HG03175 (cell line): ENCODE data around the gene BRS3.
"Not testable (repeated sequence)": the region's sequence is repeated elsewhere in the genome, so short reads cannot be mapped to it uniquely, and the experiment has no call there.

ENCODE experiments used
- ATAC-seq: cut with Tn5 transposase; IDR thresholded peaks from one replicate; pipeline ENCODE4 v1.9.1; 2021; ENCODE audit warnings: mild to moderate bottlenecking, moderate library complexity; ENCODE audit not compliant: unreplicated experiment

BRS3 gene

GRCh38 chrX:136487647-136488046 lies at the start of gene BRS3:
BRS3 (plus strand) TSS chrX:136487947; CDS start chrX:136488115, 168 bp downstream.
- ATAC-seq, result no peak

GRCh38 chrX:136438192-136438591 lies 49.6 kb upstream of the BRS3 start:
- ATAC-seq, result no peak

GRCh38 chrX:136445674-136446073 lies 42.1 kb upstream of the BRS3 start:
- ATAC-seq, result not testable (repeated sequence)

- no peak for ATAC-seq
Measured at GRCh38 chrX:136446208-136446607, 41.5 kb upstream of the BRS3 start.

GRCh38 chrX:136447308-136447707 lies 40.4 kb upstream of the BRS3 start:
- ATAC-seq, result no peak

- no peak for ATAC-seq
Measured at GRCh38 chrX:136447968-136448367, 39.8 kb upstream of the BRS3 start.

GRCh38 chrX:136450050-136450830 lies 37.5 kb upstream of the BRS3 start:
- ATAC-seq, result no peak

- no peak for ATAC-seq
Measured at GRCh38 chrX:136452614-136453013, 35.1 kb upstream of the BRS3 start.

GRCh38 chrX:136453114-136453513 lies 34.6 kb upstream of the BRS3 start:
- no peak for ATAC-seq

- no peak for ATAC-seq
Measured at GRCh38 chrX:136453771-136454170, 34.0 kb upstream of the BRS3 start.

GRCh38 chrX:136456133-136456532 lies 31.6 kb upstream of the BRS3 start:
- ATAC-seq, result no peak

GRCh38 chrX:136457303-136457917 lies 30.3 kb upstream of the BRS3 start:
- no peak for ATAC-seq

- no peak for ATAC-seq
Measured at GRCh38 chrX:136464589-136464988, 23.2 kb upstream of the BRS3 start.

GRCh38 chrX:136467303-136467702 lies 20.4 kb upstream of the BRS3 start:
- no peak for ATAC-seq

- no peak for ATAC-seq
Measured at GRCh38 chrX:136468391-136469103, 19.2 kb upstream of the BRS3 start.

- no peak for ATAC-seq
Measured at GRCh38 chrX:136473663-136474062, 14.1 kb upstream of the BRS3 start.

GRCh38 chrX:136475236-136475635 lies 12.5 kb upstream of the BRS3 start:
- ATAC-seq, result no peak

- no peak for ATAC-seq
Measured at GRCh38 chrX:136476501-136476900, 11.2 kb upstream of the BRS3 start.

GRCh38 chrX:136477026-136477425 lies 10.7 kb upstream of the BRS3 start:
- ATAC-seq, result no peak

GRCh38 chrX:136480383-136480782 lies 7.4 kb upstream of the BRS3 start:
- no peak for ATAC-seq

GRCh38 chrX:136488706-136489105 lies 959 bp downstream of the BRS3 start:
- no peak for ATAC-seq

GRCh38 chrX:136491832-136492231 lies 4.1 kb downstream of the BRS3 start:
- no peak for ATAC-seq
